SU-DHL-6 (cell line): ENCODE measurements around the gene NTPCR.

Source experiments
- H2AFZ ChIP-seq: fragments of 200-600 bp; sonication (generic); 2 replicates; pipeline ENCODE4 v1.6.1; 2014; ENCODE audit warnings: low read depth, mild to moderate bottlenecking, moderate library complexity, mixed read lengths, antibody characterized with exemption, low read length; ENCODE audit not compliant: severe bottlenecking
- H3F3A ChIP-seq: fragments of 200-600 bp; shearing (Covaris generic); 2 replicates; pipeline ENCODE4 v1.6.0; 2016; ENCODE audit warnings: antibody characterized with exemption, mild to moderate bottlenecking; ENCODE audit not compliant: insufficient read depth
- H3K27ac ChIP-seq: fragments of 200-600 bp; sonication (generic); 2 replicates; pipeline ENCODE4 v1.5.1; 2016; ENCODE audit warnings: low read depth, mild to moderate bottlenecking, low read length, moderate library complexity, mixed read lengths
- H3K27me3 ChIP-seq: fragments of 200-600 bp; sonication (generic), shearing (Covaris generic); 2 replicates; pipeline ENCODE4 v1.6.0; 2014; ENCODE audit warnings: mild to moderate bottlenecking, low read length
- H3K36me3 ChIP-seq: fragments of 200-600 bp; sonication (generic); 2 replicates; pipeline ENCODE4 v1.6.1; 2014; ENCODE audit warnings: mild to moderate bottlenecking, low read length, mixed read lengths
- H3K4me2 ChIP-seq: fragments of 300-600, 200-600 bp; shearing (Covaris generic), sonication (generic); 2 replicates; pipeline ENCODE4 v1.6.0; 2014; ENCODE audit warnings: low read length, low read depth, mild to moderate bottlenecking; ENCODE audit not compliant: poor library complexity, severe bottlenecking
- H3K4me3 ChIP-seq: fragments of 200-600 bp; sonication (generic); 2 replicates; pipeline ENCODE4 v1.5.1; 2014; ENCODE audit warnings: antibody characterized with exemption, low read length, mild to moderate bottlenecking, mixed read lengths; ENCODE audit not compliant: insufficient read depth, poor library complexity, severe bottlenecking
- H3K79me2 ChIP-seq: fragments of 200-600 bp; sonication (generic); 2 replicates; pipeline ENCODE4 v1.6.1; 2014; ENCODE audit warnings: mild to moderate bottlenecking, low read length, moderate library complexity; ENCODE audit not compliant: insufficient read depth
- H3K9ac ChIP-seq: fragments of 200-600 bp; sonication (generic); 2 replicates; pipeline ENCODE4 v1.7.0; 2014; ENCODE audit warnings: mild to moderate bottlenecking, low read length
- H3K9me2 ChIP-seq: fragments of 200-600 bp; sonication (generic); replicated peaks from 2 replicates; pipeline ENCODE4 v1.6.1; 2014; ENCODE audit warnings: low read length; ENCODE audit not compliant: insufficient read depth
- H3K9me3 ChIP-seq: fragments of 200-600 bp; sonication (generic); 2 replicates; pipeline ENCODE4 v1.6.1; 2014; ENCODE audit warnings: low read length, mixed read lengths; ENCODE audit not compliant: insufficient read depth
- H4K20me1 ChIP-seq: fragments of 200-600 bp; sonication (generic); 2 replicates; pipeline ENCODE4 v1.6.1; 2014; ENCODE audit warnings: low read depth, mild to moderate bottlenecking, antibody characterized with exemption, low read length, moderate library complexity, mixed read lengths
- CTCF ChIP-seq: fragments of 200-600 bp; sonication (generic); IDR thresholded peaks from one replicate; pipeline ENCODE4 v1.5.1; 2017; ENCODE audit warnings: antibody characterized with exemption, mild to moderate bottlenecking, low read length, moderate library complexity; ENCODE audit not compliant: insufficient read depth, poor library complexity, severe bottlenecking
- EZH2phosphoT487 ChIP-seq: fragments of 200-600 bp; sonication (generic), shearing (Covaris generic); conservative IDR thresholded peaks from 2 replicates; pipeline ENCODE4 v1.6.1; 2018; ENCODE audit warnings: mild to moderate bottlenecking, antibody characterized with exemption, low read length, moderate library complexity, mixed read lengths

Gene NTPCR

GRCh38 chr1:232993555-232993954 is 43.1 kb downstream of the NTPCR start:
- H4K20me1 ChIP-seq: no peaks in the 10 kb centered on the region
- no peaks in the 10 kb centered on the region for H3K79me2 ChIP-seq
- no peaks in the 10 kb centered on the region for H3K27me3 ChIP-seq
- H3K36me3 ChIP-seq: no peaks in the 10 kb centered on the region
- TF ChIP-seq EZH2phosphoT487: no peak
- no peak for TF ChIP-seq CTCF
- no peaks in the 10 kb centered on the region for H3F3A ChIP-seq
- no peak overlapping the region for H3K4me3 ChIP-seq
- no peak overlapping the region for H3K4me2 ChIP-seq
- H3K9ac ChIP-seq: no peak overlapping the region
- no peak overlapping the region for H3K27ac ChIP-seq
- H3K9me3 ChIP-seq: peaks cover 9% of the 10 kb centered on the region; the same call in 1 of the 2 replicates
- no peak overlapping the region for H2AFZ ChIP-seq
- H3K9me2 ChIP-seq: no peaks in the 10 kb centered on the region

GRCh38 chr1:232995189-232995588 is 44.8 kb downstream of the NTPCR start:
- Histone ChIP-seq H3K9ac (no peak overlapping the region), H3K27me3 (no peaks in the 10 kb centered on the region), H3K9me2 (no peaks in the 10 kb centered on the region), H3K4me3 (no peak overlapping the region), H3F3A (no peaks in the 10 kb centered on the region), H3K27ac (no peak overlapping the region), H2AFZ (no peak overlapping the region), H3K36me3 (no peaks in the 10 kb centered on the region), H4K20me1 (no peaks in the 10 kb centered on the region), H3K79me2 (no peaks in the 10 kb centered on the region), H3K9me3 (peaks cover 9% of the 10 kb centered on the region; the same call in 1 of the 2 replicates), H3K4me2 (no peak overlapping the region)
- TF ChIP-seq EZH2phosphoT487: no peak
- TF ChIP-seq CTCF: no peak

GRCh38 chr1:232996143-232996542 is 45.7 kb downstream of the NTPCR start:
- Histone ChIP-seq H3K79me2 (no peaks in the 10 kb centered on the region), H3K4me2 (no peak overlapping the region), H3K36me3 (no peaks in the 10 kb centered on the region), H3K9me2 (no peaks in the 10 kb centered on the region), H3K27me3 (no peaks in the 10 kb centered on the region), H3K27ac (no peak overlapping the region), H4K20me1 (no peaks in the 10 kb centered on the region), H3F3A (no peaks in the 10 kb centered on the region), H2AFZ (no peak overlapping the region), H3K4me3 (no peak overlapping the region), H3K9ac (no peak overlapping the region), H3K9me3 (peaks cover 9% of the 10 kb centered on the region; the same call in 1 of the 2 replicates)
- no peak for TF ChIP-seq CTCF
- TF ChIP-seq EZH2phosphoT487: no peak
